Sigmoid colon (tissue), 7 donors: ENCODE measurements around the gene ZNF835. TPM values are rescaled to one million over a fixed set of nuclear protein-coding genes. Genes with fewer than 3 reads are reported as not detected.
"Not testable (repeated sequence)": the region's sequence is repeated elsewhere in the genome, so short reads cannot be mapped to it uniquely, and the experiment has no call there.

Experiments
- DNase-seq: peaks from one replicate; pipeline ENCODE4 v3.0.0-alpha.2; 2019
- H3K27ac ChIP-seq, 4 donors: fragments of 200-600 bp; sonication (generic); one replicate each; pipeline ENCODE4 v1.5.1; 2016 to 2019; ENCODE audit warnings: mild to moderate bottlenecking in 1 of 4
- H3K27me3 ChIP-seq, 3 donors: fragments of 200-600 bp; sonication (generic); one replicate each; pipeline ENCODE4 v1.5.1; 2019; ENCODE audit warnings: mild to moderate bottlenecking in 1 of 3
- H3K36me3 ChIP-seq, 4 donors: fragments of 200-600 bp; sonication (generic); one replicate each; pipeline ENCODE4 v1.5.1; 2016 to 2019
- H3K4me1 ChIP-seq, 4 donors: fragments of 200-600 bp; sonication (generic); one replicate each; pipeline ENCODE4 v1.5.1; 2017 to 2019
- H3K4me3 ChIP-seq, 4 donors: fragments of 200-600 bp; sonication (generic); one replicate each; pipeline ENCODE4 v1.5.1; 2017 to 2019; ENCODE audit warnings: mild to moderate bottlenecking in 2 of 4, moderate library complexity in 1 of 4
- H3K9me3 ChIP-seq, 4 donors: fragments of 200-600 bp in 3 of 4; sonication (generic) in 3 of 4; one replicate each; pipeline versions ENCODE4 v1.5.1 to v1.6.1; 2013 to 2019
- CTCF ChIP-seq, 4 experiments: fragments of 450-650 bp in 3 of 4; fragments of 200-600 bp in 1 of 4; IDR thresholded peaks; one replicate each; pipeline ENCODE4 v1.5.1; 2016 to 2019; ENCODE audit warnings: antibody characterized with exemption in 4 of 4, mild to moderate bottlenecking in 3 of 4, moderate library complexity in 2 of 4
- EP300 ChIP-seq, 4 donors: sonication (generic); formaldehyde crosslinking; IDR thresholded peaks; one replicate each; pipeline ENCODE4 v1.6.1; 2017; ENCODE audit warnings: antibody characterized with exemption in 4 of 4
- POLR2A ChIP-seq, 2 donors: fragments of 450-650 bp; IDR thresholded peaks; one replicate each; pipeline ENCODE4 v1.6.1; 2016; ENCODE audit warnings: antibody characterized with exemption in 2 of 2, mild to moderate bottlenecking in 2 of 2, moderate library complexity in 2 of 2
- POLR2AphosphoS5 ChIP-seq, 4 donors: sonication (generic); formaldehyde crosslinking; IDR thresholded peaks; one replicate each; pipeline ENCODE4 v1.6.1; 2017; ENCODE audit warnings: antibody characterized with exemption in 4 of 4
- WGBS, 2 donors: extraction: QIAGEN DNeasy Blood & Tissue Kit; methylation state at CpG; one replicate each; pipeline ENCODE4 v1.1.7; 2013; 5-methylcytosine and 5-hydroxymethylcytosine counted together
- intact Hi-C: fragments of 100-400 bp; cut with DNase I; formaldehyde crosslinking; loops from one replicate; pipeline ENCODE4 v1.15.1; 2023
- polyA plus RNA-seq, 3 donors: library from polyadenylated mRNA; stranded (reverse); fragments of 200-250 nt; gene quantifications; one replicate each; pipeline ENCODE4 v1.2.3, GENCODE V29; 2013
- total RNA-seq, 4 donors: library from RNA; depleted of rRNA; stranded (reverse); fragments of >200 nt; gene quantifications; one replicate each; pipeline ENCODE4 v1.1.0, GENCODE V29; 2016
- donor health status: healthy with polysubstance abuse.
- donor health status: Bipolar disorder and iron deficiency.
- donor health status: healthy.

The ZNF835 gene
- total and polyA plus RNA-seq, 7 donors, result under 0.01 to 14.3 (median 5.3) TPM; not detected in 1

GRCh38 chr19:56678205-56678604 lies 6.6 kb upstream of the ZNF835 start:
- Histone ChIP-seq H3K27me3 (no peaks in the 10 kb centered on the region), H3K9me3 (peaks cover 0 to 9% (median 0%) of the 10 kb centered on the region in 4 donors), H3K4me3 (no peak overlapping the region), H3K27ac (no peak overlapping the region), H3K36me3 (no peaks in the 10 kb centered on the region), H3K4me1 (no peaks in the 10 kb centered on the region)
- no peak for DNase-seq
- intact Hi-C loops, result no loop called here
- 86 to 90% methylated on average over 8 of the region's 8 CpGs for WGBS, 2 donors
- no peak for TF ChIP-seq EP300 (IDR thresholded peaks at IDR 0.05)
- no peak for TF ChIP-seq CTCF (IDR thresholded peaks at IDR 0.05)
- TF ChIP-seq POLR2A (IDR thresholded peaks at IDR 0.05), result no peak
- TF ChIP-seq POLR2AphosphoS5 (IDR thresholded peaks at IDR 0.05), result no peak

- H3K4me3 ChIP-seq, H3K27ac ChIP-seq, H3K27me3 ChIP-seq, DNase-seq, H3K9me3 ChIP-seq, H3K36me3 ChIP-seq: not testable (repeated sequence)
- intact Hi-C loops, result loop anchor here (5.0 kb wide), 1 partner anchor 75 kb away; the partner anchor contains the start of gene ZNF71
- H3K4me1 ChIP-seq, result peaks cover 0 to 22% (median 14%) of the 10 kb centered on the region in 4 donors
- WGBS, 2 donors, result 96% methylated on average over 2 of the region's 2 CpGs
These were observed 1.1 kb upstream of the ZNF835 start for GRCh38 chr19:56672610-56673009.

- peak overlapping the region; percentile 68 to 85 (median 80) for H3K4me3 ChIP-seq
- no peaks in the 10 kb centered on the region for H3K36me3 ChIP-seq
- H3K27ac ChIP-seq, result peak overlapping the region; percentile 45 to 73 (median 69)
- WGBS, 2 donors, result 33 to 55% methylated on average over 35 of the region's 35 CpGs
- peak; percentile 65 for DNase-seq
- intact Hi-C loops, result loop anchor here (5.0 kb wide), 1 partner anchor 74 kb away; the partner anchor contains the start of gene ZNF71
- peaks cover 0 to 22% (median 14%) of the 10 kb centered on the region in 4 donors for H3K4me1 ChIP-seq
- no peaks in the 10 kb centered on the region for H3K27me3 ChIP-seq
- TF ChIP-seq EP300 (IDR thresholded peaks at IDR 0.05) (no peak), CTCF (IDR thresholded peaks at IDR 0.05) (no peak), POLR2A (IDR thresholded peaks at IDR 0.05) (no peak), POLR2AphosphoS5 (IDR thresholded peaks at IDR 0.05) (no peak)
- no peaks in the 10 kb centered on the region for H3K9me3 ChIP-seq
These were observed 470 bp downstream of the ZNF835 start for GRCh38 chr19:56670961-56671612.

GRCh38 chr19:56670401-56670960 lies 1.1 kb downstream of the ZNF835 start:
- intact Hi-C loops, result loop anchor here (5.0 kb wide), 1 partner anchor 73 kb away; the partner anchor contains the start of gene ZNF71
- no peaks in the 10 kb centered on the region for H3K27me3 ChIP-seq
- 80 to 86% methylated on average over 17 of the region's 17 CpGs for WGBS, 2 donors
- no peak for DNase-seq
- peaks cover 0 to 3% (median 0%) of the 10 kb centered on the region in 4 donors for H3K9me3 ChIP-seq
- H3K4me3 ChIP-seq, result peak overlapping the region; percentile 68 to 85 (median 80)
- peaks cover 0 to 22% (median 14%) of the 10 kb centered on the region in 4 donors for H3K4me1 ChIP-seq
- TF ChIP-seq EP300 (IDR thresholded peaks at IDR 0.05), result no peak
- no peak for TF ChIP-seq POLR2A (IDR thresholded peaks at IDR 0.05)
- no peak for TF ChIP-seq CTCF (IDR thresholded peaks at IDR 0.05)
- TF ChIP-seq POLR2AphosphoS5 (IDR thresholded peaks at IDR 0.05), result no peak
- no peak overlapping the region for H3K27ac ChIP-seq
- H3K36me3 ChIP-seq, result no peaks in the 10 kb centered on the region

GRCh38 chr19:56668676-56669075 lies 2.9 kb downstream of the ZNF835 start:
- 82 to 84% methylated on average over 9 of the region's 9 CpGs for WGBS, 2 donors
- intact Hi-C loops, result no loop called here
- H3K27me3 ChIP-seq, result no peaks in the 10 kb centered on the region
- peaks cover 0 to 22% (median 14%) of the 10 kb centered on the region in 4 donors for H3K4me1 ChIP-seq
- H3K4me3 ChIP-seq, result no peak overlapping the region
- no peak overlapping the region for H3K27ac ChIP-seq
- H3K9me3 ChIP-seq, result peaks cover 0 to 9% (median 0%) of the 10 kb centered on the region in 4 donors
- no peak for TF ChIP-seq CTCF (IDR thresholded peaks at IDR 0.05)
- TF ChIP-seq POLR2A (IDR thresholded peaks at IDR 0.05), result no peak
- TF ChIP-seq EP300 (IDR thresholded peaks at IDR 0.05), result no peak
- TF ChIP-seq POLR2AphosphoS5 (IDR thresholded peaks at IDR 0.05), result no peak
- no peak for DNase-seq
- peaks cover 5 to 15% (median 9%) of the 10 kb centered on the region in 4 donors for H3K36me3 ChIP-seq
